Inflammatory macrophage treated with lipopolysaccharide for 1 hour (primary cell): ENCODE results near the gene PTPRH.
"Not testable (repeated sequence)": the region's sequence is repeated elsewhere in the genome, so short reads cannot be mapped to it uniquely, and the experiment has no call there.

ENCODE experiments used
- DNase-seq, 2 donors: peaks; one replicate each; pipeline ENCODE4 v3.0.0-alpha.2; 2020 to 2022

Gene PTPRH

DNA sequence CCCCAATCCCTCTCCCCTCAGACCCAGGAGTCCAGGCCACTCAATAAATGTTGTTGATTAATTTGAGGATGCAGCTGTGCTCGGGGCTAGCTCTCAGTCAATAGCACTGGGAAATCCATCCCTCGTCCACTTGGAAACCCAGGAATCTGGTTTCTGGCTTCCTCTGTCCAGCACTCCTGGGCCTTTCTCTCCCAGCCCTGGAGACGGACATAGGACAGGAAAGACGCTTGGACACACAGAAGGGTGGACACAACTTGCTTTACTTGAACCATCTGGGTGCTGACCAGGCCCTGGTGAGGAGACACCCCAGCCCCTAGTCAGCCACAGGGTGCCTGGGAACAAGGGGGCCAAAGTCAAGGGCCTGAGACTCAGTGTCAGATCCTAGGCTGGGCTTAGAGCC is 50.9 kb downstream of the PTPRH start:
- no peak for DNase-seq

DNA sequence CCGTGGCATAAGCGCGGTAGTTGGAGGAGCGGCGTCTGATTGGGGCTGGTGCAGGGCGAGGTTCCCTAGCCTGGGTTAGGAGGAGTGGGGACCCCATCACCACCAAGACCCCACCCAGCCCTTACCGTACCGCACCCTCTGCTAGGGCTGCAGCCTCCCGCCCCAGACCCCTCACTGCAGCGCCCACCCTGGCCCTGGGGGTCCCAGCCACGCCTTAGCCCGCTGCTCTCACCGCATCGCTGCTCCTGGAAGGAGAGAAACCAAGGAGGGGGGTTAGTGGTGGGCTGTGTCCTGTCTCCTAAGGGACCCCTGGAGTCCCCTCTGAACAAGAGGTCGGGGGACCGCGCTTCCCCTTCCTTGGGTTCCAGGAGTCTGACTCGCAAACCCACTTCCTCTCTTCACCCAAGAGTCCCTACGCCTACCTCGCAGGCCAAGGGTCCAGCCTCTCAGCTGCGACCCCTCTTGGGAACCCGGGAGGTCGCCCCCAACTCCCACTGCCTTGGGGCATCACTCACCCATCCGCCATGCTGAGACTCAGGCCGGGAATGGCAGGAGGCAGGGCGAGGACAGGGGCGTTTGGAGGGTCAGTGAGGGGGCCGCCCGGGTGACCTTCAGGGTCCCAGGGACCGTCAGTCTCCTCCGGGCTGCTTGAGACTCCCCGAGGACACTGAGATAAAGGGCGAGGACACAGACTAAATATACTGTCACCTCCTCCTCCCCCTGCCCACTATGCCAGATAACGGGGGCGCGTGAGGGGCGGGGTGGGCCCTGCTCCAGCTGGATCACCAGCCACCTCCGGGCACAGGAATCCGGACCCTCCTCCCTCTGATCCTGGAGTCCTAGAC is 52.0 kb downstream of the PTPRH start, which contains the start of gene TNNI3:
TSS of gene TNNI3 (minus strand) at position 669 of the 845 bp plus-strand sequence. CDS start at position 526, 143 bp downstream.
- no peak for DNase-seq

DNA sequence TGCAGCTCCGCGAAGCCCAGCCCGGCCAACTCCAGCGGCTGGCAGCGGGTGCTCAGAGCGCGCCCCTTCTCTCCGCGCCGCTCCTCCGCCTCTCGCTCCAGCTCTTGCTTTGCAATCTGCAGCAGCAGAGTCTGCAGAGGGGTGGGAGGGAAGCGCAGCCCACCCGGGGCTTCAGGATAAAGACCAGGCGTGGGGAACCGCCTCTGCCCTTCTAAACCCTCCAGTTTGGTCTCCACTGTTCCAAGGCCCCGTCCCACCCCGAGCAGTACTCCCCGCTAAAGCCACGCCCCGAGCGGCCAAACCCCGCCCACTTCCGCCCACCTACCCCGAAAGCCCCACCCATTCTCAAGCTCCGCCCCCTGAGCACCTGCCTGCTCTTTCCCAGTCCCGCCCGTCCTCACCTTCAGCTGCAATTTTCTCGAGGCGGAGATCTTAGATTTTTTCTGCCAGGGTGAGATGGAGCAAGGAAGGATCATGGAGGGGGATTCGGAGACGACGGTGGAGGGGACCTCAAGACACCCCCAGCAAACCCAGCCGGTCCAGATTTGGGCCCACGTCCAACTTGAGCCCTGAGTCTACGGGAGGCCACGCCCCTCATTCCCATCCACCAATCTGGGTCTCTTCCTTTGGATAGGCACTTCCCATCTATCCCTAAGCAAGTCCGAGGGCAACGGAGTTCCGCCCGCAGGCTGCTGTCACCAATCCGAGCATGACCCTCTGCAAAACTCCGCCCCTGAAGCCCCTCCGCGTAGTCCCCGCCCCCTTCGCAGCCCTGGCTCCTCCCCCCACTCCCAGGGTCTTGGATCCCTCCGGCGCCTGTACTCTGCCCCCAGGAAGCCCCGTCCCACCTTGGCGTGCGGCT is 52.9 kb downstream of the PTPRH start:
- DNase-seq = peak in 1 of 2 donors; percentile 15

DNA sequence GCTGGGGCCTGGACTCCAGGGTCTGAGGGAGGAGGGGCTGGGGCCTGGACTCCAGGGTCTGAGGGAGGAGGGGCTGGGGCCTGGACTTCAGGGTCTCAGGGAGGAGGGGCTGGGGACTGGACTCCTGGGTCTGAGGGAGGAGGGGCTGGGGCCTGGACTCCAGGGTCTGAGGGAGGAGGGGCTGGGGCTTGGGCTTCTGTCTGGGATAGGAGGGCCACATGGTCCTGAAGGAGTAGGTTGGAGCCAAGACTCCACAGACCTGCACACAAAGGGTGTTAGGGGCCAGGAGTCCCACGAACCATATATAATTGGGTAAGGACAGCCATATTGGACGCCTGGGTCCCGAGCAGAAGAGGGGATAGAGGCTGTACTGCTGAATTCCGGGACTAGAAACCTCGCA is 53.5 kb downstream of the PTPRH start:
- not testable (repeated sequence) for DNase-seq

DNA sequence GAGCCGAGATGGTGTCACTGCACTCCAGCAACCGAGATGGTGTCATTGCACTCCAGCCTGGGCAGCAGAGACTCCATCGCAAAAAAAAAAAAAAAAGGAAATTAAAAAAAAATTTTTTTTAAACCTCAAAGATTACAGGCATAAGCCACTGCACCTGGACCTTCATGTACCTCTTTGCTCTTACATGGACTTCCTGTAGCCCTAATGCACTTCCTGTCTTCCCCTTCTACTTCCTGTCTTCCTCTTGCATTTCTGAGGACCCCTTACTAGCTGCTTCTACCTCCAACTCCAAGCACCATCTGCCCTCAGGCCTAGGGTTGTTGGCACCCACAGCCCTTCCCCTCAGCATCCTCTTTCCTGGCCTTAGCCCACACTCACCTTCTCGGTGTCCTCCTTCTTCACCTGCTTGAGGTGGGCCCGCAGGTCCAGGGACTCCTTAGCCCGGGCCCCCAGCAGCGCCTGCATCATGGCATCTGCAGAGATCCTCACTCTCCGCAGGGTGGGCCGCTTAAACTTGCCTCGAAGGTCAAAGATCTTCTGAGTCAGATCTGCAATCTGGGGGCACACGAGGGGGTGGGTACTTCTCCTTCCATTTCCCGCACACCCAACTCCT is 55.5 kb downstream of the PTPRH start:
- no peak for DNase-seq

DNA sequence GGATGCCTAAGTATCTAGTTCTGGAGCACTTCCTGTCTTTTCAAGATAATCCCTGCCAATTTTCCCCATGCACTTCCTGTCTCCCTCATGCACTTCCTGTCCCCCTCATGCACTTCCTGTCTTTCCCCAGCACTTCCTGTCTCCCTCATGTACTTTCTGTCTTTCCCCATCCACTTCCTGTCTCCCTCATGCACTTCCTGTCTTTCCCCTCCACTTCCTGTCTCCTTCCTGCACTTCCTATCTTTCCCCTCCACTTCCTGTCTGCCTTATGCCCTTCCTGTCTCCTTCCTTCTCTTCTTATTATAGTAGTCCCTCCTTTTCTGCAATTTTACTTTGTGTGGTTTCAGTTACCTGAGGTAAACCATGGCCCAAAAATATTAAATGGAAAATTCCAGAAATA is 57.3 kb downstream of the PTPRH start:
- DNase-seq = no peak

DNA sequence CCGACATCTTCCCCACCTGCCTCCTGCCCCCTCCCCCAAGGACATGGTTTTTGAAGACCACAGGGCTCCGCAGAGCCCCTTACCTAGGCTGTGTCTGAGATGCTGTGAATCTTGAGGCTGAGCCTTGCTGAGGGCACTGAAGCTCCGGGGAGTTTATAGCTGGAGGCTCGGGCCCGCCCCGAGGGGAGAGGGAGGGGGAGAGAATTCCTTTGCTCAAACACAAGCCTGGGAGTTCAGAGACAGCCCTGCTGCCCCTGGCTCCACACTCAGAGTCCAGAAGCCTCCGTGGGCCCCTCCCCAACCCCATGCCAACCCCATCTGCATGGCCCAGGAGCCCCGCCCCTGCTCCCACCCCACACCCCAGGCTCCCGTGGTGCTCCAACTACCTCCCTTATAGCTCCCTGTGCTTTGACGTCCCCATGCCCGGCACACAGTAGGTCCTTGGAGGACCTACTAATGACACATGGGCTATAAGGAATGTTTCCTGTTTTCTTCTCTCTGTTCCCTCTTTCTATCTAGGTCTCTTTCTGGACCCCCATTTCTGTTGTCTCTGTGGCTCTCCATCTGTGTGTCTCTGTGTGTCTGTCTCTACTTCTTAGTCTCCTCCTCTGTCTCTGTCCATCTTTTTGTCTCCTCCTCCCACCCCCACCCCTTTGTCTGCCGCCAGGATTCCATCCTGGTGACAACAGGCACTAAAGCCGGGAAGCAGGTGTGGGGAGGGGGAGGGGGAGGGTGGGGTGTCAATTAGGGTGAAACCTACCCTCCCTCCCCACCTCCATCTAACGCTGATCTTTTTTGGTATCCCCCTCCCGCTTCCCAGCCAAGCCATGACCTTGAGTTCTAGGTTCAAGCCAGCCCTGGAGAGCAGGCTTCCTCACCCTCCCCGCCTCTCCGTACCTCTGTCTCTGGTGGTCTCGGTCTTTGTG is 60.0 kb downstream of the PTPRH start, which contains the start of gene TNNT1:
TSS of gene TNNT1 (minus strand) at position 129 of the 926 bp plus-strand sequence. CDS start 2,049 bp downstream, outside the sequence.
- no peak for DNase-seq

DNA sequence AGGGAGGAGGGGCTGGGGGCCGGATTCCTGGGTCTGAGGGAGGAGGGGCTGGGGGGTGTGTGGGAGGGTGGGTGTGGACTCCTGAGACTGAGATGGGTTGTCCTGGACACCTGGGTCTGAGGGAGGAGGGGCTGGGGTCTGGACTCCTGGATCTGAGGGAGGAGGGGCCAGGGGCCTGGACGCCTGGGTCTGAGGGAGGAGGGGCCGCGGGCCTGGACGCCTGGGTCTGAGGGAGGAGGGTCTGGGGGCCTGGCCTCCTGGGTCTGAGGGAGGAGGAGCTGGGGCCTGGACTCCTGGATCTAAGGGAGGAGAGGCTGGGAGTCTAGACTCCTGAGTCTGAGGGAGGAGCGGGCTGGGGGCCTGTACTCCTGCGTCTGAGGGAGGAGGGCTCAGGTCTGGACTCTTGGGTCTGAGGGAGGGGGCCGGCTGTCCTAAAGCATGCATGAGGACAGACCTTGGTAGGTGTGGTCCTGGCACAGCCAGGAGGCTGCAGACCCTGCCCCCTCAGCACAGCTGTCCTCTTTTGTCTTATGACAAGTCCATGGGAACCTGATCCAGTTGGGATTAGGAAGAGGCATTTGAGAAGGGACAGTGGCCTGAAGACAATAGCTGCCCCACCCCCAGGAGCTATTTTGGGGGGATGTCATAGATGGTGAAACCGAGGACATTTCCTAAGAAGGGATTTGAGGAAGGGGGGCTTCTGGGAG is 61.6 kb downstream of the PTPRH start:
- no peak for DNase-seq

DNA sequence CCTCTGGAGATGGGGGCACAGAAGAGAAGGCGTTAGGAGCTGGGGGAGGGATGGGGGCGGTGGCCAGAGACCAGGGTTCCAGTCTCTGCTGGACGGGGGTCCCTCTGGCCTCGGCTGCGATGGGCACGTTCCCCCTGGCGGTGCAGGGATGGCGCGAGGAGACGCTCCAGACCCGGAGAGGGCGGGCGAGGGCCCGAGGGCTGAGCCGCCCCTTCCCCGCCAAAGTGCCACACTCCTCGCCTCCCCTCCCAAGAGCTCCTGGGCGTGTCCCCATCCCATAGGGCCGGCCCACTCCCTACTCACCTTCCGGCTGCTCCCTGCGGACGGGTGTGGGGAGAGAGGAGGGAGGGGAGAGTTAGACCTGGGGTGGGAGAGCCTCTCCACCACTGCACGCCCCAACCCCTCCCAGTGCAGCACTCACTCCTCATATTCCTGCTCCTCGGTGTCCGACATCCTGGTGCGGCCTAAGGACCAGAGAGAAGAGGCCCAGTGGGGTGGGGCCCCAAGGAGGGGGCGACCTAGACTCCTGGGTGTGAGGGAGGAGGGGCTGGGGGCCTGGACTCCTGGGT is 62.5 kb downstream of the PTPRH start:
- no peak for DNase-seq

DNA sequence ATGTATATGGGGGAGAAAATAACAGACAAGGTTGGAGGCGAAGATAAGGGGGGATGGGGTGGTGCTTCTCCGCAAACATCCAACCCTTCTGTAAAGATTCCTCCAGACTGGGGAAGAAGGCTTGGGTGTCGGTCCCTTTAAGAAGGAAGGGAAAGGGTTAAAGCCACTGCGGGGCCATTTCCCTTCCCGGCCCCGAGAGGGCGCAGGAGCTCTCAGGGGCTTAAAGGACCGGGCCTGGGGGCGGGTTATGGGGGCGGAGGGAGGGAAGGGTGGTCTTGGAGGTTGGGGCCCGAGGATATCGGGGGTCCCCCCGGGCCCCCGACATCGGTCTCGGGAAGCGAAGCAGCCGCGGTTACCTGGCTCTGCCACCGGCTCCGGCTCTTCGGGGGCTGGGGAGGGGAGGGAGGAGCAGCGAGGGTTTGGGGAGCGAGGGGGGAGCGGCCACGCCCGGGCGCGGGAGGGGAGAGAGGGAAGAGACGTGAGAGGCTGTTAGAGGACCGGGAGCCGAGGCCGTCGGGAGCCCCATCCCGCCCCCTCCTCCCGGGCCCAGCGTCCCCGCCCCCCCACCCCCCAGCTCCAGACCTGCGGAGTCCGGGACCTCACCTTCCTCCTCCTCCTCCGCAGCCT is 63.1 kb downstream of the PTPRH start:
- DNase-seq = peak in 1 of 2 donors; percentile 34

DNA sequence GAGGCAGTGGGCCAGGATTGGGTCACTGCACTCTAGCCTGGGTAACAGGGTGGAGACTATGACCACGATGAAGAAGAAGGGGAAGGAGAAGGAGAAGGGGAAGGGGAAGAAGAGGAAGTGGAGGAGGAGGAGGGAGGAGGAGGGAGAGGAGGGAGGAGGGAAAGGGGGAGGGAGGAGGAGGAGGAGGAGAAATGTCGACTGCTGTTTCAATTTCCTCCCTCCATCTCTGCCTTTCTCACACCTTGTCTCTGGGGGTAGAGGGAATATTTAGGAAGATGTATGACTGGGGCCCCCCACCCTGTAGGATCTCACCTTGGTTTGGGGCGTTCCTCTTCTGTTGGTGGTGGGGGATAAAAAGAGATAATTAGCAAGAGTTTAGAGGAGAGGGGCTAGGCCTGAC is 64.1 kb downstream of the PTPRH start:
- peak in 1 of 2 donors; percentile 43 for DNase-seq

DNA sequence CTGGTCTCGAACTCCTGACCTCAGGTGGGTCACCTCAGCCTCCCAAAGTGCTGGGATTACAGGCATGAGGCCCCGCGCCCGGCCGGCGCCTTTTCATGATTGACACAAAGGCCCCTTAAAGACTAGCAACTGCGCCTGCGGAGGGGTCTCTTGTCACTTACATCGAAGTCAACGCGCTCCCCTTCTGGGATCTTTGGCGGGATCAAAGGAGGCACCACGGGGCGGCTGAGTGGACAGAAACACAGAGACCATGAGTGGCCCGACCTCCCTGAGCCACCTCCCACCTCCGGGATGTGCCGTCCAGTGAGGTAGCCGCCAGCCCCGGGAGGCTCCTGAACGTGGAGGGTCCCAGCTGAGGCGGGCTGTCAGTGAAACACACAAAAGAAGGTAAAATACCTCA is 67.6 kb downstream of the PTPRH start:
- DNase-seq = no peak

DNA sequence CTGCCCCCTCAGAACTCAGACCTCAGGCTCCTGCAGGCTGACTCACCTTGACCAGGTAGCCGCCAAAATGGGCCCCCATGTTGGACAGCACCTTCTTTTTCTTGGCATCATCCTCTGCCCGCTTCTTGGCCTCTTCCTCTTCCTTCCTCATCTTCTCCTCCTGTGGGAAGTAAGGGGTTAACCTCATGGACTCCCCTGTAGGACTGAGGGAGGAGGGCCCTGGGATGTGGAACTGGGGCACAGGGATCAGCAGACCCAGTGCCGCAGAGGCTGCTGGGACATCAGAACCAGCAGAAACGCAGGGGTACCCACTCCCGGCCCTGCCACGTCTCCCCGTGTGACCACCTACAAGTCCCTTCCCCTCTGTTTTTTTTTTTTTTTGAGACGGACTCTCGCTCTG is 71.4 kb downstream of the PTPRH start:
- DNase-seq = no peak

DNA sequence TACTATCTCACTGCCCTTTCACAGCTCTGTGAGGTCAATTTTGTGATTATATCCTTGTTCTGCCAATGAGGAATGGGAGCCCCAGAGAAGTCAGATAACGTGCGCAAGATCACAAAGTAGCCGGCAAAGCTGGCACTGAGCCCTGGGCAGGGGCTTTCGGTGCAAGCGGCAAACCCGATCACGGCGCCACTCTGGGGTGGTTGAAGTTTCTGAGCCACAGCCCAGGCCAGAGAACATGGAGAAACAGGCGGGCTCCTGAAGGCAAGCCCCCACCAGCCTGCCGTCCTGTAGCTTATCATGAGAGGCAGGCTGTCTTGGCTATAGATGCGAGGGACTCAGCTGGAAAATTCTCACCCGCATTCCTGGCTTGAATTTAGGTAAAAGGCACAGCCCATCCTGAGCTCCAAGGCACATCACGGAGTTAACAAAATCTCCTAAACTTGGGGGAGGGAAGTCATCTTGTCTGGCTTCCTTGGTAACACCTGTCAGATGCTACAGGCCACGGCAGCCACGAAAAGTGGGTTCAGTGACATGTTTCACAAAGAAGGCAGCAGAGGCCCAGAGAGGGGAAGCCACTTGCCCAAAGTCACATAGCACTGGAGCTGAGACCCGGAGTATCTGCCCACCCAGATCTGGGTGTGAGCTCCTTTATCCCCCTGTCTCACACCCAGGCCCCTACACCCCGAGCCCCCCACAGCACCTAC is 72.8 kb downstream of the PTPRH start:
- no peak for DNase-seq

DNA sequence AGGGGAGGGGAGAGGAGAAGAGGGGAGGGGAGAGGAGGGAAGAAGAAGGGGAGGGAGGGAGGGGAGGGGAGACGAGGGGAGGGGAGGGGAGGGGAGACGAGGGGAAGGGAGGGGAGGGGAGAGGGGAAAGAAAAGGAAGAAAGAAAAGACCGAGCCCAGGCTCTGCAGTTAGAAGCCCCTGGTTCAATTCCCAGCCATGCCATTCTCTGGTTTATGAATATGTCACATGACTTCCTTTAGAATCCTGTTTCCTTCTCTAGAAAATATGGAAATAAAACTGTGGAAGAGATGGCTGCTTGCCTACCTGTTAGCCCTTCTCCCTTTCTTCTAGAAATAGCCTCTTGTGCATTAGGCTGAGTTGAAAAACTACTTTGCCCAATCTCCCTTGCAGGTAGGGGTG is 74.6 kb downstream of the PTPRH start:
- DNase-seq = no peak

DNA sequence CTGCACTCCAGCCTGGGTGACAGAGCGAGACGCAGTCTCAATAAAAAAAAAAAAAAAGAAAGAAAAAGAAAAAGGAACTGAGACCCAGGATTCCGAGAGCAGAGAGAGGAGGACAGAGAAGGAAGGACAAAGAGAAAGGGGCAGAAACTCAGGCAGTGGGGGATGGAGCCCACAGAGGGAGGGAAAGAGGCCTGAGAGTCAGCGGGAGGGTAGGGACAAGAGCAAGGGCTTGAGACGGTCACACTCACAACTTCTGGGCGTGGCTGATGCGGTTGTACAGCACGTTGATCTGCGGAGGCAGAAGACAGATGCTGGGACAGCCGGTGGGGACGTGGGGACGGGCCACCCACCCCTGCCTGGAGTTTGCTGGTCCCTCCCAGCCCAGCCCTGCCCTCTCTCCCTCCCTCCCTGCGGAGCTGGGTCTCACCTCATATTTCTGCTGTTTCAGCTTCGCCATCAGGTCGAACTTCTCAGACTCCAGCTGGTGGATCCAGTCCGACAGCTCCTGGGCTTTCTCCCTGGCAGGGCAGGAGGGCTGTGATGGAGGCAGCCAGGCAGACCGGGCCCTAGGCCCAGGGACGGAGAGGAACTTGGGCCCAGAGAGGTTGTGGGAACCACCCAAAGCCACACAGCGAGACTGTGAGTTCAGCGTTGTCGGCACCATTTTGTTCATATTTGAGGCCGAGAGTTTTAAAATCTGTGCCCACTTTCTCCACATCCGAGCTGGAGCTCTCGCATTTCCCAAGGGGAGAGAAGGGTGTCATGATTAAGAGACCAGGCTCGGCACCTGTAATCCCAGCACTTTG is 75.5 kb downstream of the PTPRH start:
- DNase-seq = no peak

DNA sequence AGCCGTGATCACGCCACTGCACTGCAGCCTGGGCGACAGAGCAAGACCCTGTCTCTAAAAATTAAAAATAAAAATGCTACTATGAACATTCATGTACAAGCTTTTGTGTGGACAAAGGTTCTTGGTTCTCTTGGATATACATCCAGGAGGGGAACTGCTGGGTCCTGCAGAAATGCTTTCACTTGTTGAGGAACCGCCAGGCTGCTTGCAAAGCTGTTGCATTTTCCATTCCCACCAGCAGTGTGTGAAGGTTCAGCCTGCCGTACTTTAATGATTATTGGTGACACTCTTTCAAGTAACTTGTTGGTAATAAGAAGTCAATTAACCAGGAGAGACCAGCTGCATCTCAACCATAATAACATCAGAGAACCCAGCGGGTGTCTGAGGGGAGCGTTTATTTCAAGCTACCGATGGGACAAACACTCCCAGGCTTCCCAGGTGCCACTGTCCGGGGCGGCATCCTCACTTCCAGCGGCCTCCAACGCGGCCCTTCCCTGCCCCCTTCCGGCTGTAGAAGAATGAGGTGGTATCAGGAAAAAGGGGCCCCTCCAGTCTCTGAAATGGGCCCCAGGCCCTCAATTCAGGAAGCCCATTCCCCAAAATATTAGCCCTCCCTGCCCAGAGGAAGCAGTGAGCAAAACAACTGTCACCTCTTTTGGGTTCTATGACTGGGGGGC is 76.7 kb downstream of the PTPRH start:
- DNase-seq = peak in 1 of 2 donors; percentile 22

DNA sequence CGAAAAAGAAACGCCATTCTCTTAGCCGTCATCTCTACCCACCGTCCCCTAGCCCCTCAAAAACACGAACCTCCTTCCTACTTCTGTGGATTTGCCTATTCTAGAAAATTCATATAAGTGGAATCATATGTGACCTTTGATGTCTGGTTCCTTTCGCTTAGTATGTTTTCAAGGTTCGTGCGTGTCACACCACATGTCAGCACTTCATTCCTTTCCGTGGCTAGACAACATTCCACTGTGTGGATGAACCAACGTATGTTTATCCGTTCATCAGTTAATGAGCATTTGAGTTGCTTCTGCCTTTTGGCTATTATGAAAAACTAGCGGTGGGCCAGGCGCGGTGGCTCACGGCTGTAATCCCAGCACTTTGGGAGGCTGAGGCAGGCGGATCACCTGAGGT is 77.9 kb downstream of the PTPRH start:
- DNase-seq = no peak
